Measurements from ENCODE around the gene C16orf96.

Gene C16orf96

GRCh38 chr16:4550591-4550990 is 5.5 kb upstream of the C16orf96 start:
- H3K4me1 ChIP-seq (ENCODE audit: low read length) = no peaks in the 10 kb centered on the region
- no peaks in the 10 kb centered on the region for H3K9me3 ChIP-seq (replicated peaks; ENCODE audit: insufficient read depth, low read length)
- no peaks in the 10 kb centered on the region for H3K9me2 ChIP-seq (replicated peaks; ENCODE audit: insufficient read depth, low read length)
- TF ChIP-seq, protein P1, sequence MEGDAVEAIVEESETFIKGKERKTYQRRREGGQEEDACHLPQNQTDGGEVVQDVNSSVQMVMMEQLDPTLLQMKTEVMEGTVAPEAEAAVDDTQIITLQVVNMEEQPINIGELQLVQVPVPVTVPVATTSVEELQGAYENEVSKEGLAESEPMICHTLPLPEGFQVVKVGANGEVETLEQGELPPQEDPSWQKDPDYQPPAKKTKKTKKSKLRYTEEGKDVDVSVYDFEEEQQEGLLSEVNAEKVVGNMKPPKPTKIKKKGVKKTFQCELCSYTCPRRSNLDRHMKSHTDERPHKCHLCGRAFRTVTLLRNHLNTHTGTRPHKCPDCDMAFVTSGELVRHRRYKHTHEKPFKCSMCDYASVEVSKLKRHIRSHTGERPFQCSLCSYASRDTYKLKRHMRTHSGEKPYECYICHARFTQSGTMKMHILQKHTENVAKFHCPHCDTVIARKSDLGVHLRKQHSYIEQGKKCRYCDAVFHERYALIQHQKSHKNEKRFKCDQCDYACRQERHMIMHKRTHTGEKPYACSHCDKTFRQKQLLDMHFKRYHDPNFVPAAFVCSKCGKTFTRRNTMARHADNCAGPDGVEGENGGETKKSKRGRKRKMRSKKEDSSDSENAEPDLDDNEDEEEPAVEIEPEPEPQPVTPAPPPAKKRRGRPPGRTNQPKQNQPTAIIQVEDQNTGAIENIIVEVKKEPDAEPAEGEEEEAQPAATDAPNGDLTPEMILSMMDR (IDR thresholded peaks at IDR 0.05; ENCODE audit: low read length) = no peak
- no peaks in the 10 kb centered on the region for H4K20me1 ChIP-seq (ENCODE audit: insufficient read depth, low read length)
- no peaks in the 10 kb centered on the region for H3F3A ChIP-seq (ENCODE audit: insufficient read depth, low read length)
- no peak overlapping the region for H3K27ac ChIP-seq (ENCODE audit: low read length)
- no peaks in the 10 kb centered on the region for H3K27me3 ChIP-seq (replicated peaks; ENCODE audit: insufficient read depth, low read length)
- no peak overlapping the region for H3K4me3 ChIP-seq (ENCODE audit: low read length)
- no peak overlapping the region for H2AFZ ChIP-seq (ENCODE audit: low read length)
- H3K36me3 ChIP-seq (replicated peaks; ENCODE audit: insufficient read depth, low read length) = no peaks in the 10 kb centered on the region
- no peak for DNase-seq
- H3K9ac ChIP-seq (ENCODE audit: low read length) = no peak overlapping the region
- H3K79me2 ChIP-seq (ENCODE audit: low read length) = no peaks in the 10 kb centered on the region
- H3K4me2 ChIP-seq (ENCODE audit: low read depth, low read length) = no peak overlapping the region

DNA sequence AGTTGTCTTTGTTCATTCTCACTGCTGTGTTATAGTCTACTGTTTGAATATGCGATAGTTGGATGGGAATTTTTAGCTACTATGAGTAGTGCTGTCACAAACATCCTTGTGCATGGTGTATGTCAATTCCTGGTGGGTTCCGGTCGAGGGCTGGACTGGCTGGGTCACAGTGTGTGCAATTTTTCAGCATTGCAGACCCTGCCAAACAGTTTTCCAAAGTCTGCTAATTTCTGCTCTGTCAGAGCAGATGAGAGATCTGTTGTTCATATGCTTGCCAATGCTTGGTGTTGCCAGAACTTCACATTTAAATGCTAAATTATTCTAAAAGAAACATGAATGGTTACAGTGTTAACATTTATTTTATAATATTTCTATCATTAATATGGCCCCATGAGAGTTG is 3.6 kb upstream of the C16orf96 start:
- DNase-seq = no peak
- Histone ChIP-seq H2AFZ (ENCODE audit: low read length) (no peak overlapping the region), H3K79me2 (ENCODE audit: low read length) (no peaks in the 10 kb centered on the region), H3K9ac (ENCODE audit: low read length) (no peak overlapping the region), H3K4me2 (ENCODE audit: low read depth, low read length) (no peak overlapping the region), H3K4me1 (ENCODE audit: low read length) (no peaks in the 10 kb centered on the region), H3F3A (ENCODE audit: insufficient read depth, low read length) (no peaks in the 10 kb centered on the region), H3K9me2 (replicated peaks; ENCODE audit: insufficient read depth, low read length) (no peaks in the 10 kb centered on the region), H3K27ac (ENCODE audit: low read length) (no peak overlapping the region), H3K27me3 (replicated peaks; ENCODE audit: insufficient read depth, low read length) (no peaks in the 10 kb centered on the region), H3K36me3 (replicated peaks; ENCODE audit: insufficient read depth, low read length) (no peaks in the 10 kb centered on the region), H3K9me3 (replicated peaks; ENCODE audit: insufficient read depth, low read length) (no peaks in the 10 kb centered on the region), H4K20me1 (ENCODE audit: insufficient read depth, low read length) (no peaks in the 10 kb centered on the region), H3K4me3 (ENCODE audit: low read length) (no peak overlapping the region)
- TF ChIP-seq EZH2phosphoT487 (IDR thresholded peaks at IDR 0.05; ENCODE audit: low read length) (no peak), EZH2 (optimal IDR thresholded peaks at IDR 0.05; ENCODE audit: low read depth, low read length) (no peak)
- TF ChIP-seq, protein P1 (IDR thresholded peaks at IDR 0.05; ENCODE audit: low read length) = no peak

GRCh38 chr16:4556580-4556979 is 440 bp downstream of the C16orf96 start:
- Histone ChIP-seq H3K9me2 (replicated peaks; ENCODE audit: insufficient read depth, low read length) (no peaks in the 10 kb centered on the region), H3K36me3 (replicated peaks; ENCODE audit: insufficient read depth, low read length) (no peaks in the 10 kb centered on the region), H3K27me3 (replicated peaks; ENCODE audit: insufficient read depth, low read length) (no peaks in the 10 kb centered on the region), H3K4me3 (ENCODE audit: low read length) (no peak overlapping the region), H3K9ac (ENCODE audit: low read length) (no peak overlapping the region), H2AFZ (ENCODE audit: low read length) (no peak overlapping the region), H3K27ac (ENCODE audit: low read length) (no peak overlapping the region), H4K20me1 (ENCODE audit: insufficient read depth, low read length) (no peaks in the 10 kb centered on the region), H3F3A (ENCODE audit: insufficient read depth, low read length) (no peaks in the 10 kb centered on the region), H3K9me3 (replicated peaks; ENCODE audit: insufficient read depth, low read length) (no peaks in the 10 kb centered on the region), H3K4me1 (ENCODE audit: low read length) (no peaks in the 10 kb centered on the region), H3K79me2 (ENCODE audit: low read length) (no peaks in the 10 kb centered on the region), H3K4me2 (ENCODE audit: low read depth, low read length) (no peak overlapping the region)
- TF ChIP-seq EZH2 (optimal IDR thresholded peaks at IDR 0.05; ENCODE audit: low read depth, low read length) (no peak), EZH2phosphoT487 (IDR thresholded peaks at IDR 0.05; ENCODE audit: low read length) (no peak)
- TF ChIP-seq, protein P1 (IDR thresholded peaks at IDR 0.05; ENCODE audit: low read length) = no peak
- no peak for DNase-seq

All from MM.1S (cell line).